HCT116 (cell line): ENCODE results near the gene PSMG3. TPM values are rescaled to one million over a fixed set of nuclear protein-coding genes. Genes with fewer than 3 reads are reported as not detected.
A peak's percentile ranks its signal among the peaks of the same experiment; 100 is the strongest.

ENCODE experiments used
- ATAC-seq: fragments of 200-7000 bp; cut with Tn5 transposase; 2 replicates; pipeline ENCODE4 v1.9.1; 2020; ENCODE audit warnings: mild to moderate bottlenecking, moderate library complexity
- BruUV-seq: library from RNA; stranded (reverse); fragments of 400-500 nt; replicated peaks from 2 replicates; lab custom pipeline; 2021; lab: Mats Ljungman, UMichigan
- CTCF ChIA-PET: fragments of 300-600 bp; sonication (Branson Sonifier 250); formaldehyde crosslinking; loops from one replicate; lab custom pipeline; 2021; ENCODE audit warnings: antibody characterized with exemption; lab: Charles Lee
- POLR2A ChIA-PET: fragments of 300-600, 350-600 bp; sonication (Branson Sonifier 250); formaldehyde crosslinking; loops from one replicate; lab custom pipeline; 2021; ENCODE audit warnings: antibody characterized with exemption; lab: Charles Lee
- RAD21 ChIA-PET, 2 experiments: fragments of 300-600 bp; sonication (Branson Sonifier 250); formaldehyde crosslinking; loops; one replicate each; lab custom pipeline; 2023; ENCODE audit warnings: low total read pairs in 2 of 2; ENCODE audit not compliant: uncharacterized antibody in 2 of 2, unreplicated experiment in 2 of 2, low non-redundant PET in 1 of 2; lab: Charles Lee
- DNase-seq: peaks from one replicate; pipeline ENCODE4 v3.0.0-alpha.2; 2010; ENCODE audit warnings: low read depth, low spot score
- H2AFZ ChIP-seq: fragments of 200-600 bp; shearing (Covaris generic), sonication (generic); 2 replicates; pipeline ENCODE4 v1.6.1; 2017; ENCODE audit warnings: low read depth, mixed run types, mixed read lengths, antibody characterized with exemption, low read length; ENCODE audit not compliant: poor library complexity, severe bottlenecking
- H3K27ac ChIP-seq: 2 replicates; pipeline ENCODE4 v1.5.1; 2012; ENCODE audit warnings: low read depth, low read length
- H3K27me3 ChIP-seq: fragments of 200-600 bp; sonication (generic); 2 replicates; pipeline ENCODE4 v1.6.1; 2016; ENCODE audit warnings: mixed run types, low read length, mixed read lengths; ENCODE audit not compliant: insufficient read depth
- H3K36me3 ChIP-seq, 2 experiments: fragments of 200-500 bp in 1 of 2; fragments of 200-600 bp in 1 of 2; sonication (Bioruptor generic) in 1 of 2; sonication (generic) in 1 of 2; 2 replicates each; pipeline versions ENCODE4 v1.5.1 to v1.6.1; 2014 to 2016; ENCODE audit warnings: low read length in 2 of 2, inconsistent platforms in 1 of 2, mixed read lengths in 1 of 2, mixed run types in 1 of 2; ENCODE audit not compliant: insufficient read depth in 2 of 2, control insufficient read depth in 1 of 2
- H3K4me1 ChIP-seq, 2 experiments: fragments of 200-600 bp in 1 of 2; sonication (generic) in 1 of 2; 2 replicates each; pipeline versions ENCODE4 v1.5.1 to v1.6.1; 2012 to 2017; ENCODE audit warnings: low read length in 2 of 2, inconsistent platforms in 1 of 2, mild to moderate bottlenecking in 1 of 2, mixed read lengths in 1 of 2, mixed run types in 1 of 2, moderate library complexity in 1 of 2; ENCODE audit not compliant: insufficient read depth in 2 of 2, control insufficient read depth in 1 of 2
- H3K4me2 ChIP-seq: fragments of 200-600 bp; sonication (generic); 2 replicates; pipeline ENCODE4 v1.6.1; 2017; ENCODE audit warnings: mixed run types, low read length, mixed read lengths
- H3K4me3 ChIP-seq, 2 experiments: fragments of 200-600 bp in 1 of 2; sonication (generic) in 1 of 2; replicated peaks in 1 of 2; 2 replicates each; pipeline ENCODE4 v1.5.1; 2011 to 2016; ENCODE audit warnings: low read length in 2 of 2, control low read depth in 1 of 2, low read depth in 1 of 2, mild to moderate bottlenecking in 1 of 2, mixed read lengths in 1 of 2, mixed run types in 1 of 2
- H3K79me2 ChIP-seq: fragments of 200-600 bp; sonication (generic); 2 replicates; pipeline ENCODE4 v1.6.1; 2017; ENCODE audit warnings: mild to moderate bottlenecking, mixed run types, low read length, moderate library complexity, mixed read lengths; ENCODE audit not compliant: insufficient read depth
- H3K9ac ChIP-seq: fragments of 200-600 bp; sonication (generic); 2 replicates; pipeline ENCODE4 v1.6.1; 2016; ENCODE audit warnings: low read length, mixed read lengths
- H3K9me2 ChIP-seq: fragments of 200-600 bp; sonication (generic), shearing (Covaris generic); 2 replicates; pipeline ENCODE4 v1.6.1; 2017; ENCODE audit warnings: mixed run types, mild to moderate bottlenecking, moderate library complexity; ENCODE audit not compliant: insufficient read depth
- H3K9me3 ChIP-seq, 2 experiments: fragments of 200-500 bp in 1 of 2; fragments of 200-600 bp in 1 of 2; sonication (Bioruptor generic) in 1 of 2; sonication (generic) in 1 of 2; 2 replicates each; pipeline ENCODE4 v1.6.1; 2014 to 2017; ENCODE audit warnings: low read length in 2 of 2, mixed read lengths in 2 of 2, inconsistent platforms in 1 of 2, low read depth in 1 of 2, mild to moderate bottlenecking in 1 of 2, mixed run types in 1 of 2, moderate library complexity in 1 of 2; ENCODE audit not compliant: control insufficient read depth in 1 of 2, insufficient read depth in 1 of 2
- H4K20me1 ChIP-seq: fragments of 200-600 bp; sonication (generic), shearing (Covaris generic); 2 replicates; pipeline ENCODE4 v1.6.1; 2017; ENCODE audit warnings: mixed run types, mild to moderate bottlenecking, moderate library complexity; ENCODE audit not compliant: insufficient read depth
- EGR1 ChIP-seq: IDR thresholded peaks from 2 replicates; pipeline ENCODE4 v1.6.1; 2012; ENCODE audit warnings: low read depth
- ELF1 ChIP-seq: IDR thresholded peaks from 2 replicates; pipeline ENCODE4 v1.6.1; 2012; ENCODE audit warnings: low read depth, borderline replicate concordance
- EZH2phosphoT487 ChIP-seq: fragments of 200-600 bp; IDR thresholded peaks from 2 replicates; pipeline ENCODE4 v1.6.1; 2018; ENCODE audit warnings: antibody characterized with exemption, borderline replicate concordance
- FOSL1 ChIP-seq: IDR thresholded peaks from 2 replicates; pipeline ENCODE4 v1.6.1; 2012; ENCODE audit warnings: low read depth
- RAD21 ChIP-seq: IDR thresholded peaks from 2 replicates; pipeline ENCODE4 v1.6.1; 2012; ENCODE audit warnings: low read depth, mild to moderate bottlenecking
- SIN3A ChIP-seq: IDR thresholded peaks from 2 replicates; pipeline ENCODE4 v1.6.1; 2012; ENCODE audit warnings: low read depth
- SRF ChIP-seq: IDR thresholded peaks from 2 replicates; pipeline ENCODE4 v1.6.1; 2012; ENCODE audit warnings: low read depth
- intact Hi-C: fragments of 100-400 bp; cut with micrococcal nuclease; formaldehyde crosslinking; loops from 2 replicates; pipeline ENCODE4 v1.10.0; 2022
- total RNA-seq: library from RNA; stranded (reverse); gene quantifications from one replicate; pipeline ENCODE4 v1.2.1, GENCODE V29; 2021; ENCODE audit not compliant: unreplicated experiment
- TF ChIP-seq, protein P1 (sequence below): IDR thresholded peaks from 2 replicates; pipeline ENCODE4 v1.6.1; 2012
- TF ChIP-seq, protein P2 (sequence below): IDR thresholded peaks from 2 replicates; pipeline ENCODE4 v1.6.1; 2012; ENCODE audit warnings: low read depth
- TF ChIP-seq, protein P3 (sequence below), 3 experiments: fragments of 200-600 bp in 1 of 3; sonication (generic) in 1 of 3; IDR thresholded peaks in 2 of 3; conservative IDR thresholded peaks in 1 of 3; 2 replicates each; pipeline ENCODE4 v1.5.1; 2012 to 2017; ENCODE audit warnings: low read depth in 2 of 3, low read length in 2 of 3, antibody characterized with exemption in 1 of 3, borderline replicate concordance in 1 of 3, control low read depth in 1 of 3, mild to moderate bottlenecking in 1 of 3, mixed read lengths in 1 of 3, mixed run types in 1 of 3, moderate library complexity in 1 of 3; ENCODE audit not compliant: insufficient read depth in 1 of 3

PSMG3 gene
- total RNA-seq, 1 experiment from 2014 or later: 60.9 TPM

- ATAC-seq (peak; percentile 47; the same call in 1 of the 2 replicates), DNase-seq (peak; percentile 3)
- TF ChIP-seq, protein P1, sequence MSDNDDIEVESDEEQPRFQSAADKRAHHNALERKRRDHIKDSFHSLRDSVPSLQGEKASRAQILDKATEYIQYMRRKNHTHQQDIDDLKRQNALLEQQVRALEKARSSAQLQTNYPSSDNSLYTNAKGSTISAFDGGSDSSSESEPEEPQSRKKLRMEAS: no peak
- TF ChIP-seq, protein P2, sequence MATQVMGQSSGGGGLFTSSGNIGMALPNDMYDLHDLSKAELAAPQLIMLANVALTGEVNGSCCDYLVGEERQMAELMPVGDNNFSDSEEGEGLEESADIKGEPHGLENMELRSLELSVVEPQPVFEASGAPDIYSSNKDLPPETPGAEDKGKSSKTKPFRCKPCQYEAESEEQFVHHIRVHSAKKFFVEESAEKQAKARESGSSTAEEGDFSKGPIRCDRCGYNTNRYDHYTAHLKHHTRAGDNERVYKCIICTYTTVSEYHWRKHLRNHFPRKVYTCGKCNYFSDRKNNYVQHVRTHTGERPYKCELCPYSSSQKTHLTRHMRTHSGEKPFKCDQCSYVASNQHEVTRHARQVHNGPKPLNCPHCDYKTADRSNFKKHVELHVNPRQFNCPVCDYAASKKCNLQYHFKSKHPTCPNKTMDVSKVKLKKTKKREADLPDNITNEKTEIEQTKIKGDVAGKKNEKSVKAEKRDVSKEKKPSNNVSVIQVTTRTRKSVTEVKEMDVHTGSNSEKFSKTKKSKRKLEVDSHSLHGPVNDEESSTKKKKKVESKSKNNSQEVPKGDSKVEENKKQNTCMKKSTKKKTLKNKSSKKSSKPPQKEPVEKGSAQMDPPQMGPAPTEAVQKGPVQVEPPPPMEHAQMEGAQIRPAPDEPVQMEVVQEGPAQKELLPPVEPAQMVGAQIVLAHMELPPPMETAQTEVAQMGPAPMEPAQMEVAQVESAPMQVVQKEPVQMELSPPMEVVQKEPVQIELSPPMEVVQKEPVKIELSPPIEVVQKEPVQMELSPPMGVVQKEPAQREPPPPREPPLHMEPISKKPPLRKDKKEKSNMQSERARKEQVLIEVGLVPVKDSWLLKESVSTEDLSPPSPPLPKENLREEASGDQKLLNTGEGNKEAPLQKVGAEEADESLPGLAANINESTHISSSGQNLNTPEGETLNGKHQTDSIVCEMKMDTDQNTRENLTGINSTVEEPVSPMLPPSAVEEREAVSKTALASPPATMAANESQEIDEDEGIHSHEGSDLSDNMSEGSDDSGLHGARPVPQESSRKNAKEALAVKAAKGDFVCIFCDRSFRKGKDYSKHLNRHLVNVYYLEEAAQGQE: no peak
- no peak for TF ChIP-seq SRF
- TF ChIP-seq RAD21: no peak
- no peak for TF ChIP-seq FOSL1
- TF ChIP-seq EZH2phosphoT487: no peak
- no peak for TF ChIP-seq ELF1
- TF ChIP-seq, protein P3, sequence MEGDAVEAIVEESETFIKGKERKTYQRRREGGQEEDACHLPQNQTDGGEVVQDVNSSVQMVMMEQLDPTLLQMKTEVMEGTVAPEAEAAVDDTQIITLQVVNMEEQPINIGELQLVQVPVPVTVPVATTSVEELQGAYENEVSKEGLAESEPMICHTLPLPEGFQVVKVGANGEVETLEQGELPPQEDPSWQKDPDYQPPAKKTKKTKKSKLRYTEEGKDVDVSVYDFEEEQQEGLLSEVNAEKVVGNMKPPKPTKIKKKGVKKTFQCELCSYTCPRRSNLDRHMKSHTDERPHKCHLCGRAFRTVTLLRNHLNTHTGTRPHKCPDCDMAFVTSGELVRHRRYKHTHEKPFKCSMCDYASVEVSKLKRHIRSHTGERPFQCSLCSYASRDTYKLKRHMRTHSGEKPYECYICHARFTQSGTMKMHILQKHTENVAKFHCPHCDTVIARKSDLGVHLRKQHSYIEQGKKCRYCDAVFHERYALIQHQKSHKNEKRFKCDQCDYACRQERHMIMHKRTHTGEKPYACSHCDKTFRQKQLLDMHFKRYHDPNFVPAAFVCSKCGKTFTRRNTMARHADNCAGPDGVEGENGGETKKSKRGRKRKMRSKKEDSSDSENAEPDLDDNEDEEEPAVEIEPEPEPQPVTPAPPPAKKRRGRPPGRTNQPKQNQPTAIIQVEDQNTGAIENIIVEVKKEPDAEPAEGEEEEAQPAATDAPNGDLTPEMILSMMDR (IDR thresholded peaks at IDR 0.05 in 2 of 3, conservative IDR thresholded peaks at IDR 0.05 in 1 of 3; ENCODE audit: borderline replicate concordance in 1 of 3, insufficient read depth in 1 of 3, low read depth in 2 of 3, low read length in 2 of 3): no peak
- TF ChIP-seq EGR1: no peak
- TF ChIP-seq SIN3A: no peak
- CTCF ChIA-PET: no interaction called here
- POLR2A ChIA-PET: no interaction called here
- no peak overlapping the region for H2AFZ ChIP-seq
- RAD21 ChIA-PET: no interaction called here
- H3K9me3 ChIP-seq: no peaks in the 10 kb centered on the region
- no peaks in the 10 kb centered on the region for H3K9me2 ChIP-seq
- H3K9ac ChIP-seq: no peak overlapping the region
- H3K4me3 ChIP-seq: no peak overlapping the region
- no TSS peak for BruUV-seq
- intact Hi-C loops: no loop called here
- H3K27me3 ChIP-seq: no peaks in the 10 kb centered on the region
- H3K4me1 ChIP-seq: peaks cover 3 to 12% of the 10 kb centered on the region in 2 experiments; a peak in 3 of 4 replicates
- no peaks in the 10 kb centered on the region for H3K36me3 ChIP-seq
- peak overlapping the region; percentile 9; the same call in 1 of the 2 replicates for H3K4me2 ChIP-seq
- H3K27ac ChIP-seq: no peak overlapping the region
- H4K20me1 ChIP-seq: no peaks in the 10 kb centered on the region
- no peaks in the 10 kb centered on the region for H3K79me2 ChIP-seq
Measured at GRCh38 chr7:1611708-1612241, 41.9 kb upstream of the PSMG3 start.
